B cell (primary cell): ENCODE data around the gene NUDC. TPM values are rescaled to one million over a fixed set of nuclear protein-coding genes. Genes with fewer than 3 reads are reported as not detected.

Source experiments
- ATAC-seq: fragments of 200-7000 bp; cut with Tn5 transposase; one replicate; pipeline ENCODE4 v1.10.0; 2021; ENCODE audit warnings: low read depth, mild to moderate bottlenecking, moderate number of reproducible peaks, moderate library complexity
- CTCF ChIA-PET: fragments of 350-600 bp; sonication (Branson Sonifier 250); formaldehyde crosslinking; loops from one replicate; lab custom pipeline; 2021; ENCODE audit warnings: antibody characterized with exemption, inconsistent platforms; lab: Charles Lee
- POLR2A ChIA-PET: fragments of 350-600 bp; sonication (Branson Sonifier 250); formaldehyde crosslinking; loops from one replicate; lab custom pipeline; 2021; ENCODE audit warnings: antibody characterized with exemption; lab: Charles Lee
- DNase-seq: peaks from one replicate; pipeline ENCODE4 v3.0.0; 2013
- H2AFZ ChIP-seq: 2 replicates; pipeline ENCODE4 v1.6.1; 2012; ENCODE audit warnings: mild to moderate bottlenecking, low read depth, low read length; ENCODE audit not compliant: insufficient read depth, poor library complexity, severe bottlenecking
- H3K27ac ChIP-seq, 2 donors: 1 replicate in 1 of 2; 2 replicates in 1 of 2; pipeline ENCODE4 v1.5.1; 2012 to 2013; ENCODE audit warnings: low read length in 2 of 2, mild to moderate bottlenecking in 2 of 2, moderate library complexity in 1 of 2
- H3K27me3 ChIP-seq, 4 experiments: fragments of 200-600 bp in 1 of 4; sonication (generic) in 1 of 4; replicated peaks in 1 of 4; 1 replicate in 2 of 4; 2 replicates in 2 of 4; pipeline versions ENCODE4 v1.6.1 to v1.7.0; 2013 to 2016; ENCODE audit warnings: low read length in 3 of 4, mild to moderate bottlenecking in 2 of 4, mixed read lengths in 1 of 4, moderate library complexity in 1 of 4; ENCODE audit not compliant: insufficient read depth in 4 of 4, control insufficient read depth in 3 of 4; ENCODE audit errors: control extremely low read depth in 1 of 4
- H3K36me3 ChIP-seq, 2 experiments: replicated peaks in 1 of 2; 1 replicate in 1 of 2; 2 replicates in 1 of 2; pipeline versions ENCODE4 v1.6.1 to v1.7.1; 2013; ENCODE audit warnings: low read length in 1 of 2; ENCODE audit not compliant: insufficient read depth in 2 of 2, control insufficient read depth in 1 of 2; ENCODE audit errors: control extremely low read depth in 1 of 2, extremely low read depth in 1 of 2
- H3K4me1 ChIP-seq, 2 donors: fragments of 200-600 bp in 1 of 2; sonication (generic) in 1 of 2; 1 replicate in 1 of 2; 2 replicates in 1 of 2; pipeline versions ENCODE4 v1.5.1 to v1.6.1; 2013 to 2017; ENCODE audit warnings: low read length in 2 of 2; ENCODE audit not compliant: control insufficient read depth in 2 of 2, insufficient read depth in 2 of 2
- H3K4me2 ChIP-seq: replicated peaks from 2 replicates; pipeline ENCODE3; 2012; ENCODE audit warnings: mild to moderate bottlenecking, low read depth, low read length; ENCODE audit not compliant: poor library complexity, severe bottlenecking
- H3K4me3 ChIP-seq, 5 experiments: fragments of 200-600 bp in 1 of 5; sonication (generic) in 1 of 5; 1 replicate in 3 of 5; 2 replicates in 2 of 5; pipeline versions ENCODE4 v1.5.1 to v1.7.0; 2011 to 2016; ENCODE audit warnings: low read length in 4 of 5, mild to moderate bottlenecking in 4 of 5, low read depth in 2 of 5, control low read depth in 1 of 5, moderate library complexity in 1 of 5; ENCODE audit not compliant: insufficient read depth in 1 of 5; ENCODE audit errors: control extremely low read depth in 1 of 5, extremely low read depth in 1 of 5
- H3K79me2 ChIP-seq: fragments of 200-600 bp; sonication (generic); one replicate; pipeline ENCODE4 v1.6.0; 2016; ENCODE audit warnings: low read length; ENCODE audit not compliant: control insufficient read depth, insufficient read depth
- H3K9ac ChIP-seq: fragments of 200-600 bp; sonication (generic); 2 replicates; pipeline ENCODE4 v1.6.1; 2017; ENCODE audit warnings: mild to moderate bottlenecking, low read length, moderate library complexity
- H3K9me3 ChIP-seq, 3 donors: one replicate each; pipeline versions ENCODE4 v1.6.1 to v1.7.1; 2013; ENCODE audit warnings: low read length in 2 of 3; ENCODE audit not compliant: control insufficient read depth in 2 of 3, insufficient read depth in 1 of 3; ENCODE audit errors: control extremely low read depth in 1 of 3
- H4K20me1 ChIP-seq: 2 replicates; pipeline ENCODE4 v1.6.0; 2012; ENCODE audit warnings: mild to moderate bottlenecking, low read length; ENCODE audit not compliant: insufficient read depth, control insufficient read depth, poor library complexity, severe bottlenecking
- H3K27ac Mint-ChIP-seq: one replicate; pipeline ENCODE4 v1.8.0; 2021; ENCODE audit warnings: mixed read lengths
- H3K27me3 Mint-ChIP-seq: one replicate; pipeline ENCODE4 v1.8.0; 2021; ENCODE audit warnings: mixed read lengths
- H3K4me1 Mint-ChIP-seq: one replicate; pipeline ENCODE4 v1.8.0; 2021; ENCODE audit warnings: mixed read lengths
- H3K4me3 Mint-ChIP-seq: one replicate; pipeline ENCODE4 v1.8.0; 2021; ENCODE audit warnings: mixed read lengths
- H3K9me3 Mint-ChIP-seq: one replicate; pipeline ENCODE4 v1.8.0; 2022; ENCODE audit warnings: mixed read lengths; ENCODE audit not compliant: insufficient read depth
- EZH2 ChIP-seq: IDR thresholded peaks from 2 replicates; pipeline ENCODE4 v1.6.1; 2012; ENCODE audit warnings: borderline replicate concordance, low read depth, mild to moderate bottlenecking, moderate library complexity, low read length; ENCODE audit not compliant: insufficient read depth, poor library complexity, severe bottlenecking
- WGBS: methylation state at CpG from one replicate; pipeline ENCODE4 v1.1.5; 2013; ENCODE audit warnings: missing lambda C conversion rate; ENCODE audit not compliant: insufficient coverage; 5-methylcytosine and 5-hydroxymethylcytosine counted together
- intact Hi-C: fragments of 100-400 bp; cut with micrococcal nuclease; formaldehyde crosslinking; loops from one replicate; pipeline ENCODE4 v1.10.0; 2022
- polyA plus RNA-seq: library from polyadenylated mRNA; depleted of rRNA; stranded (reverse); fragments of >200 nt; gene quantifications from 2 replicates; pipeline ENCODE4 v1.2.3, GENCODE V29; 2012
- total RNA-seq, 2 donors: library from RNA; stranded (reverse); fragments of 120-200 nt in 1 of 2; gene quantifications; 1 replicate in 1 of 2; 2 replicates in 1 of 2; pipeline versions ENCODE4 v1.2.3 to v1.2.4, GENCODE V29; 2013 to 2022
- TF ChIP-seq, protein P1 (sequence below): fragments of 200-600 bp; IDR thresholded peaks from one replicate; pipeline ENCODE4 v1.8.0; 2022; ENCODE audit warnings: antibody characterized with exemption, mild to moderate bottlenecking

NUDC gene
- total and polyA plus RNA-seq, 2 donors (not counting 1 experiment from before 2014, with no cell fraction given), result 28.3 to 45.3 TPM

DNA sequence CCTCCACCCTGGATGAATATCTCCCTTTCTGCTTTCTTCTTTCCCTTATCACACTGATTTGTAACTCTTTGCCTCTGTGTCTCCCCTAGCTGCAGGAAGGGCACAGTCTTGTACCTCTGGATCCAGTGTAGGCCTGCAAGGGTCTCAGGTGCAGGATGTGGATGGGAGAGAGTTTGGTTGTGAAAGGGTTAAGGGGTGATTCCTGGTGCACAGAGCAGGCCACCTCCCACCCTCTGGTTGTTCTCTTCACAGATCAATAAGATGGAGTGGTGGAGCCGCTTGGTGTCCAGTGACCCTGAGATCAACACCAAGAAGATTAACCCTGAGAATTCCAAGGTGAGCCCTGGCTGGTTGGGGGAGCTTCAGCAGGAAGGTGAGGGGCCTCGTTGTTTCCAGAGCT lies 23.6 kb downstream of the NUDC start:
- no peaks in the 10 kb centered on the region for H3K9me3 Mint-ChIP-seq
- CTCF ChIA-PET, result no interaction called here
- 89% methylated on average over 1 of the region's 2 CpGs for WGBS
- H3K27me3 Mint-ChIP-seq, result no peaks in the 10 kb centered on the region
- Histone ChIP-seq H3K9ac (no peak overlapping the region), H4K20me1 (peaks cover 5% of the 10 kb centered on the region), H3K4me2 (no peak overlapping the region), H3K36me3 (peaks cover 7 to 44% of the 10 kb centered on the region in 2 experiments), H3K27ac (no peak overlapping the region), H3K4me3 (no peak overlapping the region), H2AFZ (no peak overlapping the region), H3K27me3 (no peaks in the 10 kb centered on the region), H3K79me2 (peaks cover 2% of the 10 kb centered on the region), H3K9me3 (no peaks in the 10 kb centered on the region), H3K4me1 (no peaks in the 10 kb centered on the region)
- DNase-seq (no peak), ATAC-seq (no peak)
- H3K27ac Mint-ChIP-seq, result no peak overlapping the region
- POLR2A ChIA-PET, result no interaction called here
- intact Hi-C loops, result no loop called here
- H3K4me3 Mint-ChIP-seq, result no peak overlapping the region
- TF ChIP-seq, protein P1, sequence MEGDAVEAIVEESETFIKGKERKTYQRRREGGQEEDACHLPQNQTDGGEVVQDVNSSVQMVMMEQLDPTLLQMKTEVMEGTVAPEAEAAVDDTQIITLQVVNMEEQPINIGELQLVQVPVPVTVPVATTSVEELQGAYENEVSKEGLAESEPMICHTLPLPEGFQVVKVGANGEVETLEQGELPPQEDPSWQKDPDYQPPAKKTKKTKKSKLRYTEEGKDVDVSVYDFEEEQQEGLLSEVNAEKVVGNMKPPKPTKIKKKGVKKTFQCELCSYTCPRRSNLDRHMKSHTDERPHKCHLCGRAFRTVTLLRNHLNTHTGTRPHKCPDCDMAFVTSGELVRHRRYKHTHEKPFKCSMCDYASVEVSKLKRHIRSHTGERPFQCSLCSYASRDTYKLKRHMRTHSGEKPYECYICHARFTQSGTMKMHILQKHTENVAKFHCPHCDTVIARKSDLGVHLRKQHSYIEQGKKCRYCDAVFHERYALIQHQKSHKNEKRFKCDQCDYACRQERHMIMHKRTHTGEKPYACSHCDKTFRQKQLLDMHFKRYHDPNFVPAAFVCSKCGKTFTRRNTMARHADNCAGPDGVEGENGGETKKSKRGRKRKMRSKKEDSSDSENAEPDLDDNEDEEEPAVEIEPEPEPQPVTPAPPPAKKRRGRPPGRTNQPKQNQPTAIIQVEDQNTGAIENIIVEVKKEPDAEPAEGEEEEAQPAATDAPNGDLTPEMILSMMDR, result no peak
- no peak for TF ChIP-seq EZH2
- H3K4me1 Mint-ChIP-seq, result no peaks in the 10 kb centered on the region

DNA sequence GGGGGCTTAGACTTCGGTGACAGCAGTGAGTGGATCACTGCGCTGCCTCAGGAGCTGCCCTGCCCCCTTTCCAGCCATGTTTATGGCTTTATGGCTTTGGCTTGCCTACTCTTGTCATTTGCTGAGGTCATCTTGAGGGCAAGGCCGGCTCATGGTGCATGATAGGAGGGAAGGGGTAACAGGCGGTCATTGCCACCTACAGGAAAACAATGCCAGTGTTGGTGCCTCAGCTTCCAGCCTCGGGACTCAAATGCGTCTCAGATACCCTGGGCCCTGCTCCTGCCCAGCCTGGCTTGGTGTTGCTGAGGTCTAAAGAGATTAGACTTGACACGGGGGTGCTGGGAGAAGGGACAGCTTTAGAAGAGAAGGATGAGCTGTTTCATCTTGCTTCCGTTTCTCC lies 24.2 kb downstream of the NUDC start:
- Histone ChIP-seq H2AFZ (no peak overlapping the region), H3K4me1 (no peaks in the 10 kb centered on the region), H3K36me3 (peaks cover 7 to 44% of the 10 kb centered on the region in 2 experiments), H3K4me2 (no peak overlapping the region), H3K27ac (no peak overlapping the region), H4K20me1 (peaks cover 5% of the 10 kb centered on the region), H3K9ac (no peak overlapping the region), H3K9me3 (no peaks in the 10 kb centered on the region), H3K79me2 (peaks cover 2% of the 10 kb centered on the region), H3K4me3 (no peak overlapping the region), H3K27me3 (no peaks in the 10 kb centered on the region)
- H3K27ac Mint-ChIP-seq, result no peak overlapping the region
- DNase-seq, result no peak
- H3K4me3 Mint-ChIP-seq, result no peak overlapping the region
- H3K9me3 Mint-ChIP-seq, result no peaks in the 10 kb centered on the region
- CTCF ChIA-PET, result no interaction called here
- no peak for TF ChIP-seq EZH2
- TF ChIP-seq, protein P1, result no peak
- no peaks in the 10 kb centered on the region for H3K27me3 Mint-ChIP-seq
- POLR2A ChIA-PET, result no interaction called here
- WGBS, result 96% methylated on average over 7 of the region's 8 CpGs
- no peaks in the 10 kb centered on the region for H3K4me1 Mint-ChIP-seq
- intact Hi-C loops, result no loop called here
- no peak for ATAC-seq
